ENCODE results near the gene ARMH4. TPM values are rescaled to one million over a fixed set of nuclear protein-coding genes. Genes with fewer than 3 reads are reported as not detected.

ARMH4 gene
- polyA plus RNA-seq, 1 experiment, result 6.4 TPM

- DNase-seq (ENCODE audit: low read depth, low spot score), result no peak
- ChIA-PET POLR2A (no interaction called here), CTCF (interaction anchor here (0.6 to 2.1 kb wide), 2 partner anchors 50 to 90 kb away, joined by 3 to 14 read pairs; no protein-coding TSS in a partner anchor)
- H3K27ac ChIP-seq (ENCODE audit: low read depth, low read length), result no peak overlapping the region
- no peaks in the 10 kb centered on the region; the same call in 1 of the 2 replicates for H3K9me3 ChIP-seq (ENCODE audit: control insufficient read depth, insufficient read depth, low read length)
- peaks cover 10% of the 10 kb centered on the region for H3K27me3 ChIP-seq (ENCODE audit: control insufficient read depth, insufficient read depth, low read length)
- no peak for TF ChIP-seq CTCF (IDR thresholded peaks at IDR 0.05; ENCODE audit: low read depth, low read length)
- H3K4me3 ChIP-seq (ENCODE audit: low read depth, low read length), result no peak overlapping the region
These were observed 46.1 kb upstream of the ARMH4 start for GRCh38 chr14:58198086-58198485.

- ChIA-PET POLR2A (no interaction called here), CTCF (interaction anchor here (0.7 to 0.8 kb wide), 2 partner anchors 90 to 197 kb away, joined by 3 read pairs; no protein-coding TSS in a partner anchor)
- Histone ChIP-seq H3K27me3 (ENCODE audit: control insufficient read depth, insufficient read depth, low read length) (peaks cover 12% of the 10 kb centered on the region), H3K9me3 (ENCODE audit: control insufficient read depth, insufficient read depth, low read length) (no peaks in the 10 kb centered on the region; the same call in 1 of the 2 replicates), H3K27ac (ENCODE audit: low read depth, low read length) (no peak overlapping the region), H3K4me3 (ENCODE audit: low read depth, low read length) (no peak overlapping the region)
- no peak for DNase-seq (ENCODE audit: low read depth, low spot score)
- no peak for TF ChIP-seq CTCF (IDR thresholded peaks at IDR 0.05; ENCODE audit: low read depth, low read length)
These were observed 44.2 kb upstream of the ARMH4 start for GRCh38 chr14:58196198-58196597.

GRCh38 chr14:58193542-58193941 is 41.5 kb upstream of the ARMH4 start:
- POLR2A ChIA-PET, result no interaction called here
- Histone ChIP-seq H3K27me3 (ENCODE audit: control insufficient read depth, insufficient read depth, low read length) (peaks cover 12% of the 10 kb centered on the region), H3K4me3 (ENCODE audit: low read depth, low read length) (no peak overlapping the region), H3K9me3 (ENCODE audit: control insufficient read depth, insufficient read depth, low read length) (no peaks in the 10 kb centered on the region), H3K27ac (ENCODE audit: low read depth, low read length) (no peak overlapping the region)
- no peak for DNase-seq (ENCODE audit: low read depth, low spot score)
- TF ChIP-seq CTCF (IDR thresholded peaks at IDR 0.05; ENCODE audit: low read depth, low read length), result no peak
- CTCF ChIA-PET, result no interaction called here

GRCh38 chr14:58191763-58192601 is 40.0 kb upstream of the ARMH4 start:
- ChIA-PET POLR2A (no interaction called here), CTCF (interaction anchor here (0.5 to 2.1 kb wide), 2 partner anchors 84 to 767 kb away, joined by 3 to 5 read pairs; no protein-coding TSS in a partner anchor)
- H3K4me3 ChIP-seq (ENCODE audit: low read depth, low read length), result no peak overlapping the region
- H3K9me3 ChIP-seq (ENCODE audit: control insufficient read depth, insufficient read depth, low read length), result no peaks in the 10 kb centered on the region
- no peak for DNase-seq (ENCODE audit: low read depth, low spot score)
- no peak overlapping the region for H3K27ac ChIP-seq (ENCODE audit: low read depth, low read length)
- TF ChIP-seq CTCF (IDR thresholded peaks at IDR 0.05; ENCODE audit: low read depth, low read length), result no peak
- peaks cover 12% of the 10 kb centered on the region for H3K27me3 ChIP-seq (ENCODE audit: control insufficient read depth, insufficient read depth, low read length)

GRCh38 chr14:58189176-58189575 is 37.2 kb upstream of the ARMH4 start:
- POLR2A ChIA-PET, result no interaction called here

More at GRCh38 chr14:58189176-58189575, 37.2 kb upstream of the ARMH4 start:
- Histone ChIP-seq H3K27me3 (ENCODE audit: control insufficient read depth, insufficient read depth, low read length) (peaks cover 12% of the 10 kb centered on the region), H3K4me3 (ENCODE audit: low read depth, low read length) (no peak overlapping the region), H3K27ac (ENCODE audit: low read depth, low read length) (no peak overlapping the region), H3K9me3 (ENCODE audit: control insufficient read depth, insufficient read depth, low read length) (no peaks in the 10 kb centered on the region)
- DNase-seq (ENCODE audit: low read depth, low spot score), result no peak
- CTCF ChIA-PET, result no interaction called here
- TF ChIP-seq CTCF (IDR thresholded peaks at IDR 0.05; ENCODE audit: low read depth, low read length), result no peak

All from AG04450 (cell line).